HG03280 (cell line): Measurements from ENCODE around the gene NOC4L.

ENCODE experiments used
- ATAC-seq: cut with Tn5 transposase; IDR thresholded peaks from one replicate; pipeline ENCODE4 v1.9.1; 2021; ENCODE audit warnings: mild to moderate bottlenecking, moderate library complexity; ENCODE audit not compliant: unreplicated experiment

NOC4L gene

DNA sequence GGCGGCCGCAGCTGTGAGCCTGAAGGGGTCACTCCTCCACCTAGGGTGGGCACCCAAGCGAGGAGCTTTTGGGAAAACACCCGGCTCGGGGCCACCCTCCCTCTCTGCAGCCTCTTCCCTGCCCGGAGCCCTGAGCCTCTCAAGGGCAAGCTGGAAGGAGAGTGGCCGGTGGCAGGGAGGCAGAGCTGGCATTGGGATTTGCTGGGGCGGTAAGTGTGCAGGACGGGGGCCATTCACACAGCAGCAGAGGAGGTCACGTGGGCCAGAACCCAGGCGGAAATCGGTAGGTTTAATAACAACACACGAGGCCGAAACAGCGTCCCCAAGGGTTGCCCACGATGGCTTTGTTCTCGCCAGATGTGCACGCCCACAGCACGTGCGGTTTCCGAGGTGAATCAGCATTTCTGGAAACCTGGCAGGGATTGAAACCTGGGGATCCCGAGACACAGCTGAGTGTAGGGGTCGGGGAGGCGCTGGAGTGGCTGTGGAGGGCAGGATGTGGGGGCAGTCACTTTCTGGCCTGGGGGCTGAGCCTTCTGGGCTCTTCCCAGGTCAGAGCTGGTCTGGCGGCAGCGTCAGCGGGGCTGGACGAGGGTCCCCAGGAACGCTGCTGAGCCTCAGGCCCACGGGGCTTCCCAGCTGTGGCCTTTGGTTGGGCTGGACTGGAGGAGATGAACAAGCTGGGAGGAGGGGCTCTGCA lies 23.5 kb downstream of the NOC4L start:
- no peak for ATAC-seq

GRCh38 chr12:132168311-132169031 lies 24.2 kb downstream of the NOC4L start:
- no peak for ATAC-seq

GRCh38 chr12:132169376-132169775 lies 25.1 kb downstream of the NOC4L start:
- no peak for ATAC-seq

DNA sequence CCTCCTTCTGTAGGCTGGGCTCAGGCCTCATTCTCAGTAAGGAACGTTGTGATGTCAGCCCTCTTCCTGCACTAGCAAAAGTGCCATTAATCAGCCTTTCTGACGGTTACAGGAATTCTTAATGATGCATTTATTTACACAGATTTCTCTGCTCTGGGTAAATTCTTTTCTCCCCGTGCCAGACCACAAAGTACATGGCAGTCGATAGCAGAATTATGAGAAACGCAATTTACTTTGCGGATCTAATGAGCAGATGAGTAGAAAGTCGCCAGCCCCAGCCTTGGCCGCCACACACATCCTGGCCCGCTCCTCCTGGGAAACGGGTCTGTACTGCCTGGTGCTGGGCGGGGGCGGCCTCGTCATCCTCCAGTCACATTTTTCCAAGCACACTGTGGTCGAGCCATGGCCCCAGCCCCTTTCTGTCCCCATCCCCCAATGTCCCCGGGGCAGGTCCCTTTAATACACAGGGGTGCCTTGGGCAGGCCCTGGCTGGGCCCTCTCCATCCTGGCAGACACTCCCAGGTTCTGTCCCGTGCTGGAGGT lies 25.9 kb downstream of the NOC4L start:
- ATAC-seq, result no peak

GRCh38 chr12:132170637-132171292 lies 26.5 kb downstream of the NOC4L start:
- ATAC-seq, result no peak

DNA sequence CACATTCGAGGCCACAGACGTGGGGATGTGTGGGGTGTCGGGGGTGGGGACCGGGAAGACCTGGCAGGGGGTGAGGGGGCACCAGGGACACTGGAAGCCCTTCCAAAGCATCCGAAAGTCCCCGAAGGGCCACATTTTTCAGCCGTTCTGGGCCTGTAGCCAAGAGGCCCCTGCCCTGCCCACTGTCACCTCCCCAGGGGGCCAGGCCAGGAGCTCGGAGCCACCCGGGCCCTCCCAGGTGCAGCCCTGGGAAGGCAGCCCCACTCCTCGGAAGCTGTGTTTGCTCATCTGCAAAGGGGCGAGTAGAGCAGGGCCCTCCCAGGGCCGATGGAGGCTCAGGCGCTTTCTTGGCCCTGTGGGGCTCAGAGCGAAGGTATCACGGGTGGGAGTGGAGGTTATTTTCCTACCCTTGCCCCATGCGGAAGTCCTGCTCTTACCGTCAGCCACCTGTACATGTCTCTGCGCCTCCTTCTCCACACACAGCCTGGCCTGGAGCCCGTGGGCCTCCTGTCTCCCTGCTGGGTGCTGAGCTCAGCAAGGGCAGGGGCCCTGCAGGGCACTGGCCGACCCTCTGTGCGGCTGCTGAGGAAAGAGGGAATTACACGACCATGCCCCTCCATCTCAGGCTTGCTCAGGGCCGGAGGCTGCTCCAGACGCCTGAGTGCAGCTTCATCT lies 27.2 kb downstream of the NOC4L start:
- ATAC-seq, result no peak

GRCh38 chr12:132171968-132172521 lies 27.8 kb downstream of the NOC4L start:
- ATAC-seq, result no peak

DNA sequence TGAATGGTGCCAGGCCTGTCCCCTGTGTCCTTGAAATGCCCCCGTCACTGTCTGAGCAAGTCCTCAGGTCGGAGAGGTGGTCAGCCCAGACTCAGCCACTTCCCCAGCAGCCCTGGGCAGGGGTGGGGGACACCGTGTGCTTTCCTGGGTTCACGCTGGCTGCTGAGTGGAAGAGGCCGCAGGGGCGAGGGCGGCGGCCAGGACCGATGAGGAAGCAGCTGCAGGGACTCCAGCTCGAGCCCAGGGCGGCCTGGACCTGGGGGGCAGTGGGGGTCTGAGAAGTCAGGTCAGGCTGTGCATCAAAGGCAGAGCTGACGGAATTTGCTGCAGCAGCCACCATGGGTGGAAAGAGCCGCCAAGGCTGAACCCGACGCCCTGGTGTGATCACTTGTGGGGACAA lies 28.4 kb downstream of the NOC4L start:
- no peak for ATAC-seq

DNA sequence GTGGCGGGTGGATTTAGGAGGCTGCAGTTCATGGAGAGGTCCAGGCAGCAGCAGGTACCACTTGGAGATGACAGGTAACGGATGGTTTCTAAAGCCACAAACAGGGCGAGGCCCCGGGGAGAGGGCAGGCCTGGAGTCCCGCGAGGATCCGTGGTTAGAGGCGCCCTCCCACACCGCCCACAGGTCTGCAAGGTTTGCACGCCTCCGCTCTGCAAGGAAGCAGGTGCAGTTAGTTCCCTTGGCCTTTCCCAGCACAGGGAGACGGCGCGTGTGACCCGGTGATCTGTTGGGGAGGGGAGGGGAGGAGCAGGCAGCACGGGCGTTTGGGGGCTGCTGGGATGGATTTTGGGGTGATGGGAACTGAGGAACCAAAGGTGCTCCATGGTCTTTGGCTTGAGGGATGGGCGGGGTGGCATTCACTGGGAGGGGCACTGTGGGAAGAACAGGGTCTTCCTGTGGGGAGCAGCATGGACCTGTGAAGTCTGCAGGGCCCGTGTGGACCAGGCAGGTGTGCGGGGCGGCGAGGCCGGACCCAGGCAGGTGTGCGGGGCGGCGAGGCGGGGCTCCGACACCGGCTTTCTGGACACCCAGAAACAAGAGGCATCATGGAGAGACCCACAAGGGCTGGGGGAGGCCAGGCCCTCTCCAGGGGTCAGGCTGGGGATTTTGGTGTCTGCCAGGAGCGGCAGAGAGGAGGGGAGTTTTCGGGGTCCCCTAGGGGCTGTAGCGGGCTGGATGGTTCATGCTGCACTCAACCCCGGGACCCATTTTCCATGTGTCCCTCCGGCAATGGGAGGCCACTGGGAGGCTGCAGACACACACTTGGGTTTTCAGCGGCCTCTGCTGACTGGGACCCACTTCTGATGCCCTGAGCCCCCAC lies 29.1 kb downstream of the NOC4L start:
- ATAC-seq, result no peak

GRCh38 chr12:132174015-132174838 lies 30.0 kb downstream of the NOC4L start:
- ATAC-seq, result no peak

- no peak for ATAC-seq
Observed at GRCh38 chr12:132174839-132175490, 30.7 kb downstream of the NOC4L start.

- no peak for ATAC-seq
Observed at GRCh38 chr12:132175496-132176384, 31.5 kb downstream of the NOC4L start.

DNA sequence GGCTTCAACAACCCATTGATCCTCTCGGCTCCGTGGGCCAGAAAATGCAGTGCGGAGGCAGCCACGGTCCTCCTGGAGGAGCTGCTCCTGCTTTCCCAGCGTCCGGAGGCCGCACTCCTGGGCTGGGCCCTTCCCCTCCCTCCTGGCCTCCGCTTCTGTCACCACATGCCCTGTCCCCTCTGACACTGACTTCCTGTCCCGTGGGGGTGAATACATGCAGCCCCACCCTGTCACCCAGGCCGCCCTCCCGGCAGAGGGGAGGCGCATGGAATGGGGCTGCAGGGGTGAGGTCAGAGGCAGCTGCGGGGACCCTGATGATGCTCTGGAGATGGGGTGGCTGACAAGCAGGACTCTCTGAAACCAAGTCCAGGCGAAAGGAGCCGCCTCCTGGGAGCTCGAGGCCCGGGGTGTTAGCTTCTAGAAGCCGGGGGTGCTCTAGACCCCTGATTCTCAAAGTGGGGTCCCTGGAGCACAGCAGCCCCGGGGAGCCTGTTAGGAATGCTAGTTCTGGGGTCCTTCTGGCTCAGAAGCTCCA lies 32.2 kb downstream of the NOC4L start:
- ATAC-seq, result no peak

DNA sequence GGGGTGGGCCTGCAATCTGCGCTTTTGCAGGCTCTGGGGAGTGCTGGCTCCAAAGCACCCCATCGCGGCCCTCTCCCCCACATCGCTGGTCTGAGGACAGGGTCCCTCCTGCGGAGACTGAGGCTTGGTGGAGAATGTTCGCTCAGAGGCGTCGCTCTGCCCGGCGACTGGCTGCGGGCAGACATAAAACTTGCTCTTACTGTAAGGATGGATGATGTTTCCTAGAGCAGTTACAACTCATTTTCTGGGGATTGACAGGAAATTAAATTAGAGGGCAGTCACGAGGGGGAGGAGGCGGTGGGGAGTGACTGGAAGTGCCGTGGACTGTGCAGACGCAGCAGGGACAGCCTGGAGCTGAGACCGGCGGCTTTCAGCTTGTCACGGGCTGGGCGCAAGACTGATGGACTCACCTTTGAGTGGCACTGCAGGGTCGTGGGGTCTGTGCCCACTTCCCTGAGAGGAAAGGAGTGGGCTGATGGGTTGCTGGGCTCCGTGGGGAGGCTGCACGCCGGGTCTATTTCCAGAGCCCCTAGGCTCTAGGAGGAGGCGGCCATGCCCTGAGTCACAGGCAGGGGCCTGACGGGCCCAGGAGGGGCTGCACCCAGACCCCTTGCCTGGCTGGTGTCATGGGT lies 32.8 kb downstream of the NOC4L start:
- no peak for ATAC-seq

DNA sequence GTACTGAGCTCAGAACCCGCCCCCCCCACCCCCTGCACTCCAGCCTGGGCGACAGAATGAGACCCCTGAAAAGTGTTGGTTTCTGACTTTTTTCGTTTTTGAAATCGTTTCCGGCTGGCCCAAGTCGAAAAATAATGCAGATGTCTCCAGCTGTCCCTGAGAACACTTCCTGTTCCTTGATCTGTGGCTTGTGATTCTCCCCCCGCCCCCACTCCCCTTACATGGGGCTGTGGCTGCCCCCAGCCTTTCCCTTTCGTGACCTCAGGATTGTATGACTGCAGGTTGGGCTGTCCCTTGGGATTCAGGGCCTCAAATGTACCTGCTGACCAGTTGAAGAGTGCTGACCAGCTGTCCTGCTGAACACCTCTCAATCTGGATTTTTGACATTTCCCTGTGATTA lies 34.1 kb downstream of the NOC4L start:
- no peak for ATAC-seq

GRCh38 chr12:132178801-132179401 lies 34.6 kb downstream of the NOC4L start:
- no peak for ATAC-seq
